Upper lobe of left lung (tissue), 6 donors: ENCODE results near the gene TRAF1. TPM values are rescaled to one million over a fixed set of nuclear protein-coding genes. Genes with fewer than 3 reads are reported as not detected.
A peak's percentile ranks its signal among the peaks of the same experiment; 100 is the strongest.

ENCODE experiments used
- ATAC-seq, 2 donors: fragments of 200-7000 bp; cut with Tn5 transposase; one replicate each; pipeline ENCODE4 v1.9.1; 2022; ENCODE audit warnings: mild to moderate bottlenecking in 2 of 2, moderate library complexity in 2 of 2; ENCODE audit not compliant: low FRiP score in 2 of 2
- DNase-seq, 2 donors: peaks; one replicate each; pipeline ENCODE4 v3.0.0-alpha.2; 2019 to 2020
- H3K27ac ChIP-seq, 4 donors: fragments of 200-600 bp; sonication (generic); one replicate each; pipeline ENCODE4 v1.5.1; 2016 to 2019
- H3K27me3 ChIP-seq, 4 donors: fragments of 200-600 bp; sonication (generic); one replicate each; pipeline ENCODE4 v1.5.1; 2017 to 2019
- H3K36me3 ChIP-seq, 4 donors: fragments of 200-600 bp; sonication (generic); one replicate each; pipeline ENCODE4 v1.5.1; 2016 to 2019
- H3K4me1 ChIP-seq, 4 donors: fragments of 200-600 bp; sonication (generic); one replicate each; pipeline ENCODE4 v1.5.1; 2018 to 2019
- H3K4me3 ChIP-seq, 4 donors: fragments of 200-600 bp; sonication (generic); one replicate each; pipeline ENCODE4 v1.5.1; 2017 to 2019; ENCODE audit warnings: mild to moderate bottlenecking in 2 of 4, moderate library complexity in 1 of 4
- H3K9me3 ChIP-seq, 4 donors: fragments of 200-600 bp; sonication (generic); one replicate each; pipeline ENCODE4 v1.5.1; 2018 to 2019
- CTCF ChIP-seq, 6 experiments: fragments of 450-650 bp in 4 of 6; fragments of 200-600 bp in 2 of 6; sonication (generic) in 2 of 6; IDR thresholded peaks; one replicate each; pipeline ENCODE4 v1.5.1; 2016 to 2019; ENCODE audit warnings: antibody characterized with exemption in 6 of 6
- EP300 ChIP-seq, 4 donors: sonication (generic); formaldehyde crosslinking; IDR thresholded peaks; one replicate each; pipeline ENCODE4 v1.5.1; 2017; ENCODE audit warnings: antibody characterized with exemption in 4 of 4, control low read depth in 2 of 4
- POLR2A ChIP-seq, 4 donors: fragments of 450-650 bp; IDR thresholded peaks; one replicate each; pipeline ENCODE4 v1.5.1; 2016 to 2017; ENCODE audit warnings: antibody characterized with exemption in 4 of 4, mild to moderate bottlenecking in 2 of 4
- POLR2AphosphoS5 ChIP-seq, 2 donors: sonication (generic); formaldehyde crosslinking; IDR thresholded peaks; one replicate each; pipeline ENCODE4 v1.5.1; 2017; ENCODE audit warnings: antibody characterized with exemption in 2 of 2
- WGBS, 2 donors: methylation state at CpG; one replicate each; pipeline ENCODE4 v1.1.5; 2017 to 2018; 5-methylcytosine and 5-hydroxymethylcytosine counted together
- total RNA-seq, 6 donors: library from RNA; depleted of rRNA in 4 of 6; stranded (reverse); fragments of >200 nt in 4 of 6; gene quantifications; one replicate each; pipeline versions ENCODE4 v1.1.0 to v1.2.1, GENCODE V29; 2016 to 2021
- donor health status: DM: no; HTN: no; CAD: no; lungs with moderate emphysema.
- donor health status: DM: no; HTN: yes; CAD: no; lungs with severe emphysema.

TRAF1 gene
- total RNA-seq, 6 donors from 2014 or later, result 2.9 to 29.3 (median 6.6) TPM

DNA sequence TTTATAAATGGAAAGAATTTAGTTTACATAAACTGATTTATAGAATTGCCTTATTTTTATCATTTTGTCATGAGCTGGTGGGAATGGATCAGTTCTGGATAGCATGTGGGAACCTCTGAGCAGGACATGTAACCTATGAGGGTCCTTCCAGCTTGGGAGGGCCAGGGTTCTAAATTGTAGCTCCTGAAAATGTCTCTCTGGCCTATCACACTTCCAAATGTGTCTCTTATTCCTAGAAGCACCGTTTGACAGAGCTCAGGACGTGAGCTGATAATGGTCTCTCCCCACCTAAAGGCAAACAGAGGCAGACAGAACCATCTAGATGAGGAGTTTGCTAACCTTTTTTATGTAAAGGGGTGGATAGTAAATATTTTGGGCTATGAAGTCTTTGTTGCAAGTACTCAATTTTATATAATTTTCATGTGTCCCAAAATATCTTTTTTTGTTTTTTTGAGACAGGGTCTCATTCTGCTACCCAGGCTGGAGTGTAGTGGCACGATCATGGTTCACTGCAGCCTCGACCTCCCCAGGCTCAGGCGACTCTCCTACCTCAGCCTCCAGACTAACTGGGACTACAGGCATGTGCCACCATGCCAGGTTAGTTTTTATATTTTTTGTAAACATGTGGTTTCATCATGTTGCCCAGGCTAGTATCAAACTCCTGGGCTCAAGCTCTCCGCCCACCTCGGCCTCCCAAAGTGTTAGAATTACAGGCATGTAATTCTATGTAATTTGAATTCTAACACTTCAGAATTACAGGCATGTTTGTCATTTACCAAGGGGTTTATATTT lies 4.0 kb downstream of the TRAF1 start:
- Histone ChIP-seq H3K9me3 (no peaks in the 10 kb centered on the region), H3K27me3 (no peaks in the 10 kb centered on the region), H3K4me3 (no peak overlapping the region), H3K36me3 (no peaks in the 10 kb centered on the region), H3K27ac (peak overlapping the region in 2 of 4 donors; percentile 26 to 76), H3K4me1 (peaks cover 22 to 37% (median 26%) of the 10 kb centered on the region in 4 donors)
- no peak for ATAC-seq
- WGBS, 2 donors, result 71 to 75% methylated on average over 7 of the region's 7 CpGs
- no peak for TF ChIP-seq EP300 (IDR thresholded peaks at IDR 0.05)
- TF ChIP-seq POLR2AphosphoS5 (IDR thresholded peaks at IDR 0.05), result no peak
- TF ChIP-seq CTCF (IDR thresholded peaks at IDR 0.05), result no peak
- TF ChIP-seq POLR2A (IDR thresholded peaks at IDR 0.05), result no peak
- DNase-seq, result no peak

GRCh38 chr9:120921661-120922181 lies 4.9 kb downstream of the TRAF1 start:
- no peak overlapping the region for H3K4me3 ChIP-seq
- peak overlapping the region; percentile 0 to 76 (median 38) for H3K27ac ChIP-seq

DNA sequence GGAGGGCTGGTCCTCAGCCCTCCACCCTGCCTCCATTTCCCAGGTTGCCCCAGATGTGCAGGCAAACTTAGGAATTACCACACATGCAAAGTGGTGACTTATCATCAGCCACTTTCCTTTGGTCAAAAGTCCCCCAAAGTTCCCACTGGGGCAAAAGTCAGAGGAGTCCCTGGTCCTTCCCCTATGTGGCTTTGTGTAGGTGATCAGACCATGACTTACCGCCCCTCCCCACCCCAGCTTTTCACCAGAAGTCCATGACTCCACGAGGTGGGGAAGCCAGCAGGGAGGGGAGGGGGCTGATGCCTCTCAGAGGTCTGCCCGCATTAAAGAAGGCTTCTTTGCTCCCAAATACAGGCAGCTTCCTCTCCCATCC lies 5.8 kb downstream of the TRAF1 start:
- Histone ChIP-seq H3K27ac (peak overlapping the region; percentile 0 to 84 (median 66)), H3K4me1 (peaks cover 21 to 32% (median 23%) of the 10 kb centered on the region in 4 donors), H3K9me3 (no peaks in the 10 kb centered on the region), H3K4me3 (no peak overlapping the region), H3K27me3 (no peaks in the 10 kb centered on the region), H3K36me3 (no peaks in the 10 kb centered on the region)
- no peak for TF ChIP-seq EP300 (IDR thresholded peaks at IDR 0.05)
- no peak for TF ChIP-seq POLR2AphosphoS5 (IDR thresholded peaks at IDR 0.05)
- TF ChIP-seq POLR2A (IDR thresholded peaks at IDR 0.05), result no peak
- no peak for TF ChIP-seq CTCF (IDR thresholded peaks at IDR 0.05)
- WGBS, 2 donors, result 64 to 71% methylated on average over 3 of the region's 3 CpGs
- no peak for DNase-seq
- no peak for ATAC-seq

More at GRCh38 chr9:120921661-120922181, 4.9 kb downstream of the TRAF1 start:
- ATAC-seq (no peak), DNase-seq (no peak)
- Histone ChIP-seq H3K4me1 (peaks cover 19 to 29% (median 27%) of the 10 kb centered on the region in 4 donors), H3K36me3 (no peaks in the 10 kb centered on the region), H3K9me3 (no peaks in the 10 kb centered on the region), H3K27me3 (no peaks in the 10 kb centered on the region)
- TF ChIP-seq POLR2A (IDR thresholded peaks at IDR 0.05), result no peak
- TF ChIP-seq POLR2AphosphoS5 (IDR thresholded peaks at IDR 0.05), result no peak
- no peak for TF ChIP-seq EP300 (IDR thresholded peaks at IDR 0.05)
- no peak for TF ChIP-seq CTCF (IDR thresholded peaks at IDR 0.05)
- 54 to 68% methylated on average over 8 of the region's 8 CpGs for WGBS, 2 donors

DNA sequence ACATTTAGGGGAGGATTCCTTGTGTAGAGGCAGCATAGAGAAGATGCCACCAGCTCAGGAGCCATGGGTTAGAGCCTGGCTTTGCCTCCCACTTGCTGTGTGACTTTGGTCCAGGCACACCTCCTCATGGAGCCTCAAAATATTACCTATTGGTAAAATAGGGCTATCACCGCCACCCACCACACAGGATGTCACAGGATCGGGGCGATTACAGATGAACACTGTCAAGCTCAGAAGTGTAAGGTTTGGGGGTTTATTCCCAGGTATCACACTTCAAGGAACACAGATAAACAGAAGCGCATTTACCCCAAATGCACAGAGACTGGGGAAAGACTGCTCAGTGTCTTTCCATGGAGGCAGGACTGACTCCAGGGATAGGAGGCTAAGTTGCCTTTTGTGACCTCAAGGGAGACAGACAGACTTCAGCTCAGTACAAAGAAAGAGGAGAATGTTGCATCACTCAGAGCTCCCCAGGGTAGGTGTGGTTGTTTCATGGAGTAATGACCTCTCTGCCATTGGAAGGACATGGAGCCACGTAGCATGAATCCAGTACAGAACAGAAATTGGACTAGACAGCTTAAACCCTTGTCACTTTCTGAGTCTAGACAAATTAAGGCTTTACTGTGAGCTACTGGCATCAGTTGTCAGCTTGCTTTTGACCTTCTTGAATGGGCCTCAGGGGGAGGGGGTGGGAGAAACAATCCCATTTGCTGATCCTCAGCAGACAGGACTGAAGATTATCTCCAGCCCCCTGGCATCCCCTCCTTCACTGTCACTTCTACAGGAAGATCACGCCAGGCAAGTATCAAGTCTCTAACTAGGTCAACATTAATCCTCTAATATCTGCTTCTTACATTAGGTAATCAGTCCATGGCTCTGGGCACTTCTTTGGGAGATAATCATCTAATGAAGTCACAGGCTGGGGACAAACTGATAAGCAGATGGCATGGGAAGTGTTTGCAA lies 6.5 kb downstream of the TRAF1 start:
- DNase-seq (no peak), ATAC-seq (peak in 1 of 2 donors; percentile 50)
- TF ChIP-seq POLR2A (IDR thresholded peaks at IDR 0.05) (no peak), CTCF (IDR thresholded peaks at IDR 0.05) (no peak), POLR2AphosphoS5 (IDR thresholded peaks at IDR 0.05) (no peak), EP300 (IDR thresholded peaks at IDR 0.05) (no peak)
- Histone ChIP-seq H3K4me1 (peaks cover 19 to 31% (median 23%) of the 10 kb centered on the region in 4 donors), H3K36me3 (no peaks in the 10 kb centered on the region), H3K9me3 (no peaks in the 10 kb centered on the region), H3K27ac (peak overlapping the region; percentile 49 to 84 (median 66)), H3K27me3 (no peaks in the 10 kb centered on the region), H3K4me3 (no peak overlapping the region)
- 75 to 94% methylated on average over 5 to 6 of the region's 6 CpGs for WGBS, 2 donors
